CD4-positive, alpha-beta T cell (primary cell): ENCODE measurements around the gene DNAH17. TPM values are rescaled to one million over a fixed set of nuclear protein-coding genes. Genes with fewer than 3 reads are reported as not detected.
A peak's percentile ranks its signal among the peaks of the same experiment; 100 is the strongest.

Experiments used
- ATAC-seq: fragments of 200-7000 bp; cut with Tn5 transposase; one replicate; pipeline ENCODE4 v1.10.0; 2022; ENCODE audit warnings: mild to moderate bottlenecking; ENCODE audit not compliant: poor library complexity
- CTCF ChIA-PET: fragments of 350-600 bp; sonication (Branson Sonifier 250); formaldehyde crosslinking; loops from one replicate; lab custom pipeline; 2021; ENCODE audit warnings: antibody characterized with exemption, inconsistent platforms; lab: Charles Lee
- POLR2A ChIA-PET: fragments of 350-600 bp; sonication (Branson Sonifier 250); formaldehyde crosslinking; loops from one replicate; lab custom pipeline; 2021; ENCODE audit warnings: antibody characterized with exemption, inconsistent platforms; lab: Charles Lee
- DNase-seq, 14 experiments: peaks; one replicate each; pipeline ENCODE4 v3.0.0-alpha.2; 2013 to 2020; ENCODE audit warnings: mixed read lengths in 2 of 14
- H3K27ac ChIP-seq, 2 donors: one replicate each; pipeline versions ENCODE4 v1.5.1 to v1.7.0; 2013; ENCODE audit warnings: low read length in 2 of 2, low read depth in 1 of 2, mild to moderate bottlenecking in 1 of 2
- H3K27me3 ChIP-seq, 2 experiments: 1 replicate in 1 of 2; 2 replicates in 1 of 2; pipeline versions ENCODE4 v1.6.1 to v1.7.0; 2013; ENCODE audit warnings: low read length in 2 of 2, control low read depth in 1 of 2, mild to moderate bottlenecking in 1 of 2, moderate library complexity in 1 of 2; ENCODE audit not compliant: insufficient read depth in 2 of 2, control insufficient read depth in 1 of 2
- H3K36me3 ChIP-seq: one replicate; pipeline ENCODE4 v1.6.1; 2013; ENCODE audit warnings: low read length, control low read depth; ENCODE audit not compliant: insufficient read depth
- H3K4me1 ChIP-seq: one replicate; pipeline ENCODE4 v1.6.1; 2013; ENCODE audit warnings: low read length, control low read depth; ENCODE audit not compliant: insufficient read depth
- H3K4me3 ChIP-seq: one replicate; pipeline ENCODE4 v1.5.1; 2013; ENCODE audit warnings: mild to moderate bottlenecking, low read length, moderate library complexity
- H3K9me3 ChIP-seq, 2 experiments: 1 replicate in 1 of 2; 2 replicates in 1 of 2; pipeline versions ENCODE4 v1.6.1 to v1.7.0; 2013; ENCODE audit warnings: low read length in 2 of 2, mild to moderate bottlenecking in 2 of 2, control low read depth in 1 of 2, moderate library complexity in 1 of 2; ENCODE audit not compliant: control insufficient read depth in 1 of 2, insufficient read depth in 1 of 2
- H3K27ac Mint-ChIP-seq: one replicate; pipeline ENCODE4 v1.8.0; 2020; ENCODE audit warnings: mixed read lengths
- H3K27me3 Mint-ChIP-seq: one replicate; pipeline ENCODE4 v1.8.0; 2021; ENCODE audit warnings: mixed read lengths
- H3K36me3 Mint-ChIP-seq: one replicate; pipeline ENCODE4 v1.8.0; 2021; ENCODE audit warnings: low read depth, mixed read lengths
- H3K4me1 Mint-ChIP-seq: one replicate; pipeline ENCODE4 v1.8.0; 2021; ENCODE audit warnings: low read depth, mixed read lengths
- H3K4me3 Mint-ChIP-seq: one replicate; pipeline ENCODE4 v1.8.0; 2020; ENCODE audit warnings: mild to moderate bottlenecking, mixed read lengths
- H3K9me3 Mint-ChIP-seq: one replicate; pipeline ENCODE4 v1.8.0; 2020; ENCODE audit warnings: mixed read lengths
- intact Hi-C, 2 experiments: fragments of 100-400 bp; cut with DNase I in 1 of 2; cut with micrococcal nuclease in 1 of 2; formaldehyde crosslinking; loops; one replicate each; pipeline versions ENCODE4 v1.15.1 to v1.9.0; 2023 to 2025; cut with DNase I, micrococcal nuclease
- total RNA-seq, 174 experiments: library from RNA in 2 of 174; stranded (reverse) in 2 of 174; gene quantifications; one replicate each; pipeline ENCODE4 v1.2.3 and lab custom pipeline; 2021 to 2026
- TF ChIP-seq, protein P1 (sequence below): fragments of 200-600 bp; IDR thresholded peaks from one replicate; pipeline ENCODE4 v1.8.0; 2022; ENCODE audit warnings: antibody characterized with exemption, mild to moderate bottlenecking

The DNAH17 gene
- total RNA-seq, 2 experiments from 2014 or later, result 0.14 TPM; not detected in 1

DNA sequence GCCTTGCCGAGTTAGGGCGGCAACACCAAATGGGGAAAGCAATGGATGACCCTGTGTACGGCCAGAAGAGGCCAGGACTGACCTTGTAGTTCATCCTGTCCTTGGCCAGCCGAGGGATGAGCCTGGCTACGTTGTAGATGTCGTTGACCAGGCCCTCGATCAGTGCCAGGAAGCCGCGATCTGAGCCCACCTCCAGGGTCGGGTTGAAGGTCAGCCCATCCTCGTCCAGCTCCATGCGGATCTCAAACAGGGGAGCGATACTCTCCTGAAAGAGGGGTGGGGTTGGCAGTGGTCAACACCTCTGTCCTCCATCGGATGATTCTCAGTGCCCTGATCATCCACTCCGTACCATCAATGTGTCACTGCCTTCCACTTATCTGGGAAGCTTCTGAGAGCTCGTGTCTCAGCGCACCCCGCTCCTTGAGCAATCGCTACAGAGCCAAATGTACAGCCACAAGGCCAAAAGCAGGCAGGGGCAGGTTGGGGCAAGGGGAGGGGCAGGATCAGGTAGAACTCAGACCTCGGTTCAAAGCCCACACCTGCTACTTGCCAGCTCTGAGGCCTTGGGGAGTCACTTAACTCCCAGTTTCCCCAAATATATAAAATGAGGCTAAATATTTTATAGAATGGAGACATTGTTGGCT is 39.9 kb downstream of the DNAH17 start:
- Mint-ChIP-seq H3K9me3 (no peaks in the 10 kb centered on the region), H3K4me3 (no peak overlapping the region), H3K36me3 (no peaks in the 10 kb centered on the region), H3K27me3 (no peaks in the 10 kb centered on the region), H3K4me1 (peaks cover 21% of the 10 kb centered on the region), H3K27ac (no peak overlapping the region)
- Histone ChIP-seq H3K4me3 (no peak overlapping the region), H3K27me3 (no peaks in the 10 kb centered on the region), H3K4me1 (peaks cover 39% of the 10 kb centered on the region), H3K9me3 (no peaks in the 10 kb centered on the region), H3K27ac (no peak overlapping the region), H3K36me3 (no peaks in the 10 kb centered on the region)
- TF ChIP-seq, protein P1, sequence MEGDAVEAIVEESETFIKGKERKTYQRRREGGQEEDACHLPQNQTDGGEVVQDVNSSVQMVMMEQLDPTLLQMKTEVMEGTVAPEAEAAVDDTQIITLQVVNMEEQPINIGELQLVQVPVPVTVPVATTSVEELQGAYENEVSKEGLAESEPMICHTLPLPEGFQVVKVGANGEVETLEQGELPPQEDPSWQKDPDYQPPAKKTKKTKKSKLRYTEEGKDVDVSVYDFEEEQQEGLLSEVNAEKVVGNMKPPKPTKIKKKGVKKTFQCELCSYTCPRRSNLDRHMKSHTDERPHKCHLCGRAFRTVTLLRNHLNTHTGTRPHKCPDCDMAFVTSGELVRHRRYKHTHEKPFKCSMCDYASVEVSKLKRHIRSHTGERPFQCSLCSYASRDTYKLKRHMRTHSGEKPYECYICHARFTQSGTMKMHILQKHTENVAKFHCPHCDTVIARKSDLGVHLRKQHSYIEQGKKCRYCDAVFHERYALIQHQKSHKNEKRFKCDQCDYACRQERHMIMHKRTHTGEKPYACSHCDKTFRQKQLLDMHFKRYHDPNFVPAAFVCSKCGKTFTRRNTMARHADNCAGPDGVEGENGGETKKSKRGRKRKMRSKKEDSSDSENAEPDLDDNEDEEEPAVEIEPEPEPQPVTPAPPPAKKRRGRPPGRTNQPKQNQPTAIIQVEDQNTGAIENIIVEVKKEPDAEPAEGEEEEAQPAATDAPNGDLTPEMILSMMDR, result no peak
- DNase-seq, result no peak
- intact Hi-C loops, result no loop called here
- ATAC-seq, result no peak
- ChIA-PET CTCF (interaction anchor here (0.7 kb wide), 1 partner anchor 505 kb away, joined by 3 read pairs; no protein-coding TSS in a partner anchor), POLR2A (no interaction called here)

DNA sequence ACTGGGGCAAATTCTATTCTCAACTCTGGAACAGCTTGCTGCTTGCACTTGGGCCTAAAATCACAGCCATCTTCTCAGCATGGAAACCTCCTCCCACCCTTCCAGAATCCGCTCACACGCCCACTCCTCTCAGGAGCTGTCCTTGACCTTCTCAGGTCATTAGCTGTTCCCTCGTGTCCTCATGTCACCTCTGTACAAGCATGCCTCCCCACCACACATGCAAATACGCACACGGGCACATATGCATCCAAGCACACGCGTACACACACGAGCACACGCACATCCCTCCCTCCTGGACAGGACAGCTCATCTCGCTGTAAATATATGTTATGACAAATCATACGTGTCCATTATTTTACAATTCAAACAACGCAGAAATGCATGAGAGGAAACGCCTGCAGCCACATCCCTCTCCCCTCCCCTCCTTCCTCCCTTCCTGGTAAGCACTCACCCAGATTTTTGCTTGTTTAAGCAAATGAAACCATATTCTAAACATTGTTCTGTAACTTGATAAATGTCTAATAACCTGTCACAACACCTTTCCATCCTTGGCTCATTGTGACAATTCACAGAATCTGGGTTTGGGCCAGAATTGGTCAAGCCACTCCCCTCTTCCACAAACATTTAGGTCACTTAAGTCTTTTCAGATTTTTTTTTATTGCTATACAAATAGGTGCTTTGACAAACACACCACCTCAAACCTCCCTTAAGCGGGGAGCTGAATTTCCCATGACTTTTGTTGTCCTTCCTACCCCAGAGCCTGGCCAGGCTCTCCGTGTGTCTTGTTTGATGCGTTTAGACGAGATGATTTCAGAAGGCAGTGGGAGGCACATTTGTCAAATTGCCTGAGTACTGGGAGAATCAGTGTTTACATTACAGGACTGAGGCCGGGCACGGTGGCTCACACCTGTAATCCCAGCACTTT is 41.7 kb downstream of the DNAH17 start:
- H3K4me3 Mint-ChIP-seq, result peak overlapping the region; percentile 0

More for the DNA sequence above, 41.7 kb downstream of the DNAH17 start:
- no peaks in the 10 kb centered on the region for H3K36me3 ChIP-seq
- ChIA-PET CTCF (interaction anchor here (0.6 to 1.7 kb wide), 2 partner anchors 11 to 13 kb away, joined by 4 to 6 read pairs; no protein-coding TSS in a partner anchor), POLR2A (interaction anchor here (0.6 to 1.3 kb wide), 2 partner anchors 11 to 162 kb away, joined by 3 to 4 read pairs; no protein-coding TSS in a partner anchor)
- peak overlapping the region; percentile 2 for H3K4me3 ChIP-seq
- H3K9me3 ChIP-seq, result no peaks in the 10 kb centered on the region
- Mint-ChIP-seq H3K36me3 (no peaks in the 10 kb centered on the region), H3K9me3 (no peaks in the 10 kb centered on the region), H3K4me1 (peaks cover 21% of the 10 kb centered on the region), H3K27ac (peak overlapping the region; percentile 62), H3K27me3 (no peaks in the 10 kb centered on the region)
- H3K27ac ChIP-seq, result peak overlapping the region; percentile 45 to 77
- intact Hi-C loops, result no loop called here
- DNase-seq (peak in 4 of 14 experiments; percentile 20 to 69 (median 34)), ATAC-seq (peak; percentile 61)
- no peaks in the 10 kb centered on the region for H3K27me3 ChIP-seq
- H3K4me1 ChIP-seq, result peaks cover 39% of the 10 kb centered on the region
- TF ChIP-seq, protein P1, result no peak
